Lower leg skin (tissue), 4 donors: ENCODE measurements around the gene CCDC169. TPM values are rescaled to one million over a fixed set of nuclear protein-coding genes. Genes with fewer than 3 reads are reported as not detected.

Source experiments
- DNase-seq, 2 donors: peaks; one replicate each; pipeline ENCODE4 v3.0.0-alpha.2; 2019; ENCODE audit warnings: low spot score in 2 of 2
- H3K4me3 ChIP-seq: fragments of 200-600 bp; sonication (generic); 2 replicates; pipeline ENCODE4 v1.5.1; 2017; ENCODE audit warnings: mild to moderate bottlenecking, low read depth; ENCODE audit not compliant: poor library complexity, severe bottlenecking
- POLR2A ChIP-seq, 2 donors: fragments of 450-650 bp; IDR thresholded peaks; one replicate each; pipeline ENCODE4 v1.6.1; 2016 to 2017; ENCODE audit warnings: antibody characterized with exemption in 2 of 2, mild to moderate bottlenecking in 1 of 2, moderate library complexity in 1 of 2
- WGBS, 2 donors: methylation state at CpG; one replicate each; pipeline ENCODE4 v1.1.5; 2018; 5-methylcytosine and 5-hydroxymethylcytosine counted together
- intact Hi-C: fragments of 100-400 bp; cut with DNase I; formaldehyde crosslinking; loops from one replicate; pipeline ENCODE4 v1.15.0; 2023; ENCODE audit warnings: low total_unique reads
- total RNA-seq, 4 donors: library from RNA; depleted of rRNA; stranded (reverse); fragments of >200 nt; gene quantifications; one replicate each; pipeline ENCODE4 v1.1.0, GENCODE V29; 2016
- TF ChIP-seq, protein P1 (sequence below), 3 donors: fragments of 450-650 bp; IDR thresholded peaks; one replicate each; pipeline ENCODE4 v1.5.1; 2016; ENCODE audit warnings: antibody characterized with exemption in 3 of 3, mild to moderate bottlenecking in 3 of 3, moderate library complexity in 2 of 3

CCDC169 gene
- total RNA-seq, 4 donors from 2014 or later: 0.47 to 0.49 TPM; not detected in 2

DNA sequence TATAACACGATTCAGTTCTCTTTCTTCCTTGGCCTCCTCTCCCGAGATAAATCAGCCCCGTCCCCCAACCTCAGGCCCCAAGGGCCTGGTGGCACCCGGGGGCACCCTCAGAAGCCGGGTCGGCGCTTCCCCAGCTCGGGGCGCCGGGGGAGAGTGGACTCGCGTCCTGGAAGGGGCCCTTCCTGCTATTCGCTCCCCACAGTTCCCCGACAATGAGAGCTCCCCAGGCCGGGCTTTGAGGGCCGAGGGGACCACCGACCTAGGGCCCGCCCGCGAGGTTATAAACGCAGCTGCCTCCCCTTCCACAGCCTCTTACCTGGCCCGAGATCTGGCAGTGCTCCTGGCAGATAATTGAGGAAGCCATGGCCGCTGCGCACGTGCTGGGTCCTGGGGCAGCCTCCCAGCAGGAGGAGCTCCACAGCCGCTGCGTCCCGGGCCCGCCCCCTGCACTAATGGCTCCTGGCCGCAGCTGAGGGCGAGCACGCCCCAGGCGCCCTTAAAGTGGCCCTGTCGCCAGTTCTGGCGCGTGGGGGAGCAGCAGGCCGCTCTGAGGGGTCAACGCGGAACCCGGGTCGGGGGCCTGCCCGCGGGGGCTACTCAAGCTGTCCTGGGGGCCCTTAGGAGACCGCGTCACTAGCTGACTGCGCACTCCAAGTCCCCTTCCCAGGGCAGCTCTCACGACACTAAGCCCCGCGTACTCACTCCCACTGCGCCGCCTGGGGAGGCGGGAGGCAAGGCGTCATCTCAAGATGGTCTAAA is 83.3 kb downstream of the CCDC169 start, which contains the start of gene SOHLH2:
TSS of gene SOHLH2 (minus strand) at position 394 of the 759 bp plus-strand sequence. CDS start at position 364, 30 bp downstream.
- intact Hi-C loops: no loop called here
- TF ChIP-seq, protein P1, sequence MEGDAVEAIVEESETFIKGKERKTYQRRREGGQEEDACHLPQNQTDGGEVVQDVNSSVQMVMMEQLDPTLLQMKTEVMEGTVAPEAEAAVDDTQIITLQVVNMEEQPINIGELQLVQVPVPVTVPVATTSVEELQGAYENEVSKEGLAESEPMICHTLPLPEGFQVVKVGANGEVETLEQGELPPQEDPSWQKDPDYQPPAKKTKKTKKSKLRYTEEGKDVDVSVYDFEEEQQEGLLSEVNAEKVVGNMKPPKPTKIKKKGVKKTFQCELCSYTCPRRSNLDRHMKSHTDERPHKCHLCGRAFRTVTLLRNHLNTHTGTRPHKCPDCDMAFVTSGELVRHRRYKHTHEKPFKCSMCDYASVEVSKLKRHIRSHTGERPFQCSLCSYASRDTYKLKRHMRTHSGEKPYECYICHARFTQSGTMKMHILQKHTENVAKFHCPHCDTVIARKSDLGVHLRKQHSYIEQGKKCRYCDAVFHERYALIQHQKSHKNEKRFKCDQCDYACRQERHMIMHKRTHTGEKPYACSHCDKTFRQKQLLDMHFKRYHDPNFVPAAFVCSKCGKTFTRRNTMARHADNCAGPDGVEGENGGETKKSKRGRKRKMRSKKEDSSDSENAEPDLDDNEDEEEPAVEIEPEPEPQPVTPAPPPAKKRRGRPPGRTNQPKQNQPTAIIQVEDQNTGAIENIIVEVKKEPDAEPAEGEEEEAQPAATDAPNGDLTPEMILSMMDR (IDR thresholded peaks at IDR 0.05): no peak
- no peak for TF ChIP-seq POLR2A (IDR thresholded peaks at IDR 0.05)
- WGBS, 2 donors: 93% methylated on average over 37 to 50 of the region's 53 CpGs
- no peak for DNase-seq
- H3K4me3 ChIP-seq: no peak within 1 kb of the TSS

DNA sequence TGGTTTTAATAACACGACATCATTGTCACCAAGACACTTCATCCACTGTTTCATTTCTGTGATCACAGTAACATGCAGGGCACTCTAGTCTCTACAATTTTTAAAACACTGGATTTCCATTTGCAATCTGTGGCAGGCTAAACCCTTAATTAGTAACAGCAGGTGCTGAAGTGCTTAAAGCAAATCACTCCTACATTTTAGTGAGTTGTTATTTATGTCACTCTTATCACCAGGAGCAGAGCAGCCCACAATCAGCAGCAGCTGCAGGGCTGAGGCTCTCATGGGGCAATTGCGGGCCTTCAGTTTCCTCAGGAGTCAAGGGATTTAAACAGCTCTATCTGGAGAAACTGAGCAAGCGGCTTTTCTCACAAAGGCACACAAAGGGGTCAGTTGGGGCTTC is 84.8 kb downstream of the CCDC169 start:
- no peak overlapping the region for H3K4me3 ChIP-seq
- TF ChIP-seq, protein P1 (IDR thresholded peaks at IDR 0.05): no peak
- TF ChIP-seq POLR2A (IDR thresholded peaks at IDR 0.05): no peak
- WGBS, 2 donors: 80 to 85% methylated on average over 3 of the region's 3 CpGs
- intact Hi-C loops: no loop called here
- DNase-seq: no peak

DNA sequence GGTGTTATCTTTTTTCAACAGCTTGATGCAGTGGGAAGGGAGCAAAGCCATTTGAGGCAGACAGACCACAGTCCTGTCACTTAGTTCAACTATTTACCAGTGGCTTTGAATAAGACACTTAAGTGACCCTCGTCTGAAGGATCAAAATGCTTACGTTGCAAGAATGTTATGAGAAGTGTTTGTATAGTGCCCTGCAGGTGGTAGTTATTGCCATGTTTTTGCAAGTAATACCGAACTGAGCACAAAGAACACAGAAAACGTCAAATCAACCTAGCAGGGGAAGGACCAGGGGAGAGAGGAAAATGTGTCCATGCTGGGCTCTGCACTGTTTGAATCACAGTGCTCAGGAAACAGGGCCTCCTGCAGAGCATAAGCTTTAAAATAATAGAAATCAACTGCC is 86.0 kb downstream of the CCDC169 start:
- intact Hi-C loops: no loop called here
- DNase-seq: no peak
- WGBS, 2 donors: 80 to 82% methylated on average over 4 of the region's 4 CpGs
- H3K4me3 ChIP-seq: no peak overlapping the region
- TF ChIP-seq, protein P1 (IDR thresholded peaks at IDR 0.05): no peak
- no peak for TF ChIP-seq POLR2A (IDR thresholded peaks at IDR 0.05)

DNA sequence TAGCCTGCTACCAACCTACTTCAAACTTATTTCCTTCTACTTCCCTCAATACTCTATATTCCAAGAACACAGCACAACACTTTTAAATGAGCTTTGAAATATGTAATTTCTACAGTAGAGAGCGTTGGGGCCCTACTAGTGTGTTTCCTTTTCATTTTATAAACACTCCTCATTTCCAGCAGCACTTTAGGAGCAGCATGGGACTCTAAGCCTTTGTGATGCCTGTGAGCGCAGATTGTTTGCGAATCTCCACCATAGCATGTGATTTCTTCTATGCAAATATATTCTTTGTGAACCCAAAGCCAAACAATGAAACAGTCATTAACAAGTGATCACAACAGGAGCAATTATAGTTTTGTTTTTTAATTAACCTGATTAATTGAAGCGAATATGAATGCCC is 86.9 kb downstream of the CCDC169 start:
- DNase-seq: no peak
- intact Hi-C loops: no loop called here
- H3K4me3 ChIP-seq: no peak overlapping the region
- WGBS, 2 donors: 86 to 87% methylated on average over 4 of the region's 4 CpGs
- TF ChIP-seq, protein P1 (IDR thresholded peaks at IDR 0.05): no peak
- TF ChIP-seq POLR2A (IDR thresholded peaks at IDR 0.05): no peak

DNA sequence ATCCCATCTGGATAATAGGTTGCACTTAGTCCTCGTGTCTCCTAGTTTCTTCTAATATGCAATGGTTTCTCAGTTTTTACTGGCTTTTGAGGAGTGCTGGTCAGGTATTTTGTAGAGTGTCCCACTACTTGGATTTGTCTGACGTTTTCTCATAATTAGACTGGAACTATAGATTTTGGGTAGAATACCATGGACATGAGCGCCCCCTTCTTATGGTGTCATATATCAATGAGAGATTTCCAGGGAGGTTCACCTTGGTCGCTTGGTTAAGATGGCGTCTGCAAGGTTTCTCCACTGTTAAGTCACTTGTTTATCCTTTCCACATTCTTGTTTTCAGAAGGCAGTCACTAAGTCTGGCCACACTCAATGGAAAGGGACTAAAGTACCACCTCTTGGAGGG is 89.9 kb downstream of the CCDC169 start:
- intact Hi-C loops: no loop called here
- no peak for TF ChIP-seq POLR2A (IDR thresholded peaks at IDR 0.05)
- TF ChIP-seq, protein P1 (IDR thresholded peaks at IDR 0.05): no peak
- no peak overlapping the region for H3K4me3 ChIP-seq
- 81 to 88% methylated on average over 5 of the region's 5 CpGs for WGBS, 2 donors
- DNase-seq: no peak
